ENCODE measurements around the gene EIF4G1.
"Not testable (repeated sequence)": the region's sequence is repeated elsewhere in the genome, so short reads cannot be mapped to it uniquely, and the experiment has no call there.

EIF4G1 gene

DNA sequence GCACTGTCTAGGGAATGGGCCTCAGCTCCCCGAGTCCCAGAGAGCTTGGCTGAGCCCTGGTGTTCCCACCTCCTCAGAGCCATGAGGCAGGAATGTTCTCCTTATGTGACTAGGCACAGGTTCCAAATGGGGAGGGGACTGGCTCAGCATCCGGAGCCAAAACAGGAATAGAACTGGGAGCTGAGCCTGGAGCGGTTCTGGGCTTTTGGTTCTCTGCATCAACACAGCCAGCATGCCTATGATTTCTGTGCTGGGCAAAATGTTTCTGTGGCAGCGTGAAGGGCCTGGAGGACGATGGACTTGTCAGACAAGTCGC is 23.0 kb downstream of the EIF4G1 start, which contains the start of gene FAM131A:
FAM131A (plus strand) TSS at position 202 of the 316 bp plus-strand sequence; CDS start at position 233, 31 bp downstream.
- Histone ChIP-seq H3K4me1 (ENCODE audit: insufficient read depth, low read length) (peaks cover 15% of the 10 kb centered on the region), H3K36me3 (ENCODE audit: insufficient read depth, low read depth, low read length) (peaks cover 33% of the 10 kb centered on the region), H3K9ac (ENCODE audit: low read depth, low read length) (peak within 1 kb of the TSS; percentile 86), H3K9me3 (ENCODE audit: insufficient read depth, low read depth, low read length) (no peaks in the 10 kb centered on the region), H3K27ac (ENCODE audit: low read length) (peak within 1 kb of the TSS; percentile 8), H3K4me3 (ENCODE audit: low read length) (peak within 1 kb of the TSS; percentile 93), H3K27me3 (ENCODE audit: insufficient read depth, low read length) (no peaks in the 10 kb centered on the region)

DNA sequence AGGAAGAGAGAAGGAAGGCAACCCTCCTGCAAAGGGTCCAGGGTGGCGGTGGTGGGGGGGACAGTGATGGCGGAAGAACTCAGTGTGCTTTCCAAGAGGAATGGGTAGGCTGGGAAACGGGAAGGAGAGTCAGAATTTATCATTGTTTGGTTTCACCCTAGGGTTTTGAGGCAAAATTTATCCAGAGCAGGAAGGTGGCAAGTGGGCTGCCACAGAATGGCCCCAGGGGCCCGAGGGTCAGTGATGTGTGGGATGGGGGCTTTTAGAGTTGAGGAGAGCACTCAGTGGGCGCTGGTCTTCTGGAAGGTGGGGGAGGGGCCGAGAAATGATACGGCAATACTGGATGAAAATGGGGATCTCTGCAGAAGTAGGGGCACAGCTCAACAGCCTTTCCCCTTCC is 23.6 kb downstream of the EIF4G1 start:
- H3K4me3 ChIP-seq (ENCODE audit: low read length): peak overlapping the region; percentile 60; the same call in 1 of the 2 replicates
- H3K27ac ChIP-seq (ENCODE audit: low read length): no peak overlapping the region
- H3K4me1 ChIP-seq (ENCODE audit: insufficient read depth, low read length): peaks cover 15% of the 10 kb centered on the region
- peak overlapping the region; percentile 61; the same call in 1 of the 2 replicates for H3K9ac ChIP-seq (ENCODE audit: low read depth, low read length)
- no peaks in the 10 kb centered on the region for H3K27me3 ChIP-seq (ENCODE audit: insufficient read depth, low read length)
- H3K9me3 ChIP-seq (ENCODE audit: insufficient read depth, low read depth, low read length): no peaks in the 10 kb centered on the region
- peaks cover 32% of the 10 kb centered on the region for H3K36me3 ChIP-seq (ENCODE audit: insufficient read depth, low read depth, low read length)

DNA sequence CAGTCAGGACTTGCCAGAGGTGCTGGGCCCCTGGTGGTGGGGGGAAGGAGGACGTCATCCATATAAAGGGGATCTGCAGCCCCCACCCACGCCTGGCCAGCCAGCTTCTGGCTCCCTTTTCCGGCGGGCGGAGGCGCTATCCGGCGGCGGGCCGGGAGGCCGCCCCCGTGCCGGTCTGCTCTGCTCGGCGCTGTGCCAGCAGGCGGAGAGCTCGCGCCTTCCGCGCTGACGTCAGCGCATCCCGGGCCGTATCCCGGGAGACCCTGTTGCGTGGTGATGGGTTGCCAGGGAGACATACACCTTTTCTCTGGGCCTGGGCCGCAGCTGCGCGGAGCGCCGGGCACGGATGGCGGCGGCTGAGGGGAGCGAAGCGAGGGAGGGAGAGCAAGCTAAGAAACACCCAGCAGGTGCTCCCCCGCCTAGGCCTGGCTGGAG is 24.1 kb downstream of the EIF4G1 start:
- H3K27me3 ChIP-seq (ENCODE audit: insufficient read depth, low read length): no peaks in the 10 kb centered on the region
- H3K36me3 ChIP-seq (ENCODE audit: insufficient read depth, low read depth, low read length): peaks cover 32% of the 10 kb centered on the region
- H3K9ac ChIP-seq (ENCODE audit: low read depth, low read length): peak overlapping the region; percentile 64; the same call in 1 of the 2 replicates
- peaks cover 15% of the 10 kb centered on the region for H3K4me1 ChIP-seq (ENCODE audit: insufficient read depth, low read length)
- H3K27ac ChIP-seq (ENCODE audit: low read length): no peak overlapping the region
- H3K9me3 ChIP-seq (ENCODE audit: insufficient read depth, low read depth, low read length): no peaks in the 10 kb centered on the region
- peak overlapping the region; percentile 60; the same call in 1 of the 2 replicates for H3K4me3 ChIP-seq (ENCODE audit: low read length)

DNA sequence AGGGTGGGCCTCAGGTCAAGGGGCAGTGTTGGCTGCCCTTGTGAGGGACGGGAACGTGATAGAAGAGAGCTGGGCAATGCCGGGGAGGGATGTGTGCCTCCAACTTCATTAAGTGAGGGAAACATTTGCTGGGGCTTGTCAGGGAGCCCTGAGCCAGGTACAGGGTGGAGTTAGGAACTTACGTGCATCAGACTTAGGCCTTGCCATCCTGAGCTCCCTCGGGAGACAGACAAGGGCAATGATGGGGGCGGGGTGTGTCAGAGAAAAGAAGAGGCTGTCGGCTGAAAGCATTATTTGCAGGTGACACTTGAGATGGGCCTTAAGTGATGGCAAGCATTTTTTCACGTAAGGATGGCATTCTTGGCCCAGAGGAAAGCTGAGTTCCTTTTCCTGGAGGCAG is 24.6 kb downstream of the EIF4G1 start:
- no peaks in the 10 kb centered on the region for H3K27me3 ChIP-seq (ENCODE audit: insufficient read depth, low read length)
- H3K9me3 ChIP-seq (ENCODE audit: insufficient read depth, low read depth, low read length): no peaks in the 10 kb centered on the region
- H3K4me1 ChIP-seq (ENCODE audit: insufficient read depth, low read length): peaks cover 15% of the 10 kb centered on the region
- no peak overlapping the region for H3K27ac ChIP-seq (ENCODE audit: low read length)
- peak overlapping the region; percentile 64; the same call in 1 of the 2 replicates for H3K9ac ChIP-seq (ENCODE audit: low read depth, low read length)
- H3K4me3 ChIP-seq (ENCODE audit: low read length): peak overlapping the region; percentile 60; the same call in 1 of the 2 replicates
- H3K36me3 ChIP-seq (ENCODE audit: insufficient read depth, low read depth, low read length): peaks cover 29% of the 10 kb centered on the region

DNA sequence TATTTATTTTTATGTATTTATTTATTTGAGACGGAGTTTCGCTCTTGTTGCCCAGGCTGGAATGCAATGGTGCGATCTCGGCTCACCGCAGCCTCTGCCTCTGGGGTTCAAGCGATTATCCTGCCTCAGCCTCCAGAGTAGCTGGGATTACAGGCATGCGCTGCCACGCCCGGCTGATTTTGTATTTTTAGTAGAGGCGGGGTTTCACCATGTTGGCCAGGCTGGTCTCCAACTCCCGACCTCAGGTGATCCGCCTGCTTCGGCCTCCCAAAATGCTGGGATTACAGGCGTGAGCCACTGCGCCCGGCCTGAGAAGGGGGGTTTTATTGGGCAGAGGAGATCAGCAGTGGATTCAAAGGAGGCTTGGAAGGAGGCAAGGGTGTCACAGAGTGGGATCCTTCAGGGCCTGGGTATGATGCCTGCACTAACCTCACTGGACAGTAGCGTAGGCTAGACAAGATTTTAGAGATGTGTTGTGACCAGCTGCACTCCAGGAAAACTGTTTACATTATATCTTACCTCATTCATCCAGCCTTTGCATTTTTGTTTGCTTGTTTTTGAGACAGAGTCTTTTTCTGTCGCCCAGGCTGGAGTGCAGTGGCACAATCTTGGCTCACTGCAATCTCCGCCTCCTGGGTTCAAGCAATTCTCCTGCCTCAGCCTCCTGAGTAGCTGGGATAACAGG is 25.2 kb downstream of the EIF4G1 start:
- H3K4me3 ChIP-seq (ENCODE audit: low read length); H3K27ac ChIP-seq (ENCODE audit: low read length); H3K27me3 ChIP-seq (ENCODE audit: insufficient read depth, low read length); H3K9me3 ChIP-seq (ENCODE audit: insufficient read depth, low read depth, low read length); H3K9ac ChIP-seq (ENCODE audit: low read depth, low read length): not testable (repeated sequence)
- Histone ChIP-seq H3K36me3 (ENCODE audit: insufficient read depth, low read depth, low read length) (peaks cover 23% of the 10 kb centered on the region), H3K4me1 (ENCODE audit: insufficient read depth, low read length) (peaks cover 15% of the 10 kb centered on the region)

DNA sequence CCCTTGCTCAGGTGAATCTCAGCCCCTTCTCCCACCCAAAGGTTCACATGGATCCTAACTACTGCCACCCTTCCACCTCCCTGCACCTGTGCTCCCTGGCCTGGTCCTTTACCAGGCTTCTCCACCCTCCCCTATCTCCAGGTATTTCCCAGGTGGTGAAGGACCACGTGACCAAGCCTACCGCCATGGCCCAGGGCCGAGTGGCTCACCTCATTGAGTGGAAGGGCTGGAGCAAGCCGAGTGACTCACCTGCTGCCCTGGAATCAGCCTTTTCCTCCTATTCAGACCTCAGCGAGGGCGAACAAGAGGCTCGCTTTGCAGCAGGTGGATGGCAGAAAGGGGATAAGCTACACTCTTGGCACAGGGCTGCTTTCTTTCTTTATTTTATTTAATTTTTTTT is 27.5 kb downstream of the EIF4G1 start:
- Histone ChIP-seq H3K36me3 (ENCODE audit: insufficient read depth, low read depth, low read length) (peaks cover 21% of the 10 kb centered on the region), H3K27ac (ENCODE audit: low read length) (no peak overlapping the region), H3K27me3 (ENCODE audit: insufficient read depth, low read length) (no peaks in the 10 kb centered on the region), H3K9ac (ENCODE audit: low read depth, low read length) (no peak overlapping the region), H3K4me1 (ENCODE audit: insufficient read depth, low read length) (peaks cover 15% of the 10 kb centered on the region), H3K9me3 (ENCODE audit: insufficient read depth, low read depth, low read length) (no peaks in the 10 kb centered on the region), H3K4me3 (ENCODE audit: low read length) (no peak overlapping the region)

DNA sequence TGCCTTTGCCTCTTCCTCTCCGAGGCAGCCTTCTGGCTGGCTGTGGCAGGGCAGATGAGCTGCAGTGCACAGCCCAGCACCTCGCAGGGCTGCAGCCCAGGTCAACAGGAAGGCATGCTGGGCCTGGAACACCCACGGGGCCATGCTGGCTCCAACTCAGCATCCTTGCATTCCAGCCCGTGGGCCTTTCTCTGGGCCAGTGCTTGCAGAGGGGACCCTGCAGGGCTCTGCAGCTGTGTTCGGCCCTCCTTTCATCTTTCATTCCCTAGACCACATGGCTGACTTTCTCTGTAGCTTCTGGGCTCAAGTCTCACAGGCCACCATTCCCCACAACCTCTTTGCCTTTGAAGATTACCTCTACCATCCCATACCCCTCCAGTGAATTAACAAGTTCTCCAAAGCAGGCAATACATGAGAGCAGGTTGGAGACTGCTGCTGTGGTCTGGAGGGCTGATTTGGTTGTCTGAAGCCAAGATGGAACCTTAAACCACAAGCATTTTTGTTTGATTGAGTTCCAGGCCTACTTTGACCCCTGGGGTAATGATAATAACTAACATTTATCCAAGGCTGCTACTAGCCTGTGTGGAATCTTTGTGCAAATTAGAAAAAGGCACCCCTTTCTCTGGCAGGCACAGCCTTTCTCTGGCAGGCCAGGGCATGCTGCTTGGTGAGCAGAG is 28.9 kb downstream of the EIF4G1 start:
- H3K36me3 ChIP-seq (ENCODE audit: insufficient read depth, low read depth, low read length): peaks cover 24% of the 10 kb centered on the region
- H3K4me1 ChIP-seq (ENCODE audit: insufficient read depth, low read length): peaks cover 9% of the 10 kb centered on the region

DNA sequence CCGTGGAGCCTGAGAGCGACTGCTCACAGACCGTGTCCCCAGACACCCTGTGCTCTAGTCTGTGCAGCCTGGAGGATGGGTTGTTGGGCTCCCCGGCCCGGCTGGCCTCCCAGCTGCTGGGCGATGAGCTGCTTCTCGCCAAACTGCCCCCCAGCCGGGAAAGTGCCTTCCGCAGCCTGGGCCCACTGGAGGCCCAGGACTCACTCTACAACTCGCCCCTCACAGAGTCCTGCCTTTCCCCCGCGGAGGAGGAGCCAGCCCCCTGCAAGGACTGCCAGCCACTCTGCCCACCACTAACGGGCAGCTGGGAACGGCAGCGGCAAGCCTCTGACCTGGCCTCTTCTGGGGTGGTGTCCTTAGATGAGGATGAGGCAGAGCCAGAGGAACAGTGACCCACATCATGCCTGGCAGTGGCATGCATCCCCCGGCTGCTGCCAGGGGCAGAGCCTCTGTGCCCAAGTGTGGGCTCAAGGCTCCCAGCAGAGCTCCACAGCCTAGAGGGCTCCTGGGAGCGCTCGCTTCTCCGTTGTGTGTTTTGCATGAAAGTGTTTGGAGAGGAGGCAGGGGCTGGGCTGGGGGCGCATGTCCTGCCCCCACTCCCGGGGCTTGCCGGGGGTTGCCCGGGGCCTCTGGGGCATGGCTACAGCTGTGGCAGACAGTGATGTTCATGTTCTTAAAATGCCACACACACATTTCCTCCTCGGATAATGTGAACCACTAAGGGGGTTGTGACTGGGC is 30.3 kb downstream of the EIF4G1 start:
- peaks cover 24% of the 10 kb centered on the region for H3K36me3 ChIP-seq (ENCODE audit: insufficient read depth, low read depth, low read length)
- H3K27ac ChIP-seq (ENCODE audit: low read length): no peak overlapping the region
- H3K27me3 ChIP-seq (ENCODE audit: insufficient read depth, low read length): no peaks in the 10 kb centered on the region
- no peaks in the 10 kb centered on the region for H3K9me3 ChIP-seq (ENCODE audit: insufficient read depth, low read depth, low read length)
- peaks cover 4% of the 10 kb centered on the region for H3K4me1 ChIP-seq (ENCODE audit: insufficient read depth, low read length)
- no peak overlapping the region for H3K4me3 ChIP-seq (ENCODE audit: low read length)
- no peak overlapping the region for H3K9ac ChIP-seq (ENCODE audit: low read depth, low read length)

More for the DNA sequence above, 28.9 kb downstream of the EIF4G1 start:
- Histone ChIP-seq H3K27me3 (ENCODE audit: insufficient read depth, low read length) (no peaks in the 10 kb centered on the region), H3K9me3 (ENCODE audit: insufficient read depth, low read depth, low read length) (no peaks in the 10 kb centered on the region), H3K4me3 (ENCODE audit: low read length) (no peak overlapping the region), H3K9ac (ENCODE audit: low read depth, low read length) (no peak overlapping the region), H3K27ac (ENCODE audit: low read length) (no peak overlapping the region)

DNA sequence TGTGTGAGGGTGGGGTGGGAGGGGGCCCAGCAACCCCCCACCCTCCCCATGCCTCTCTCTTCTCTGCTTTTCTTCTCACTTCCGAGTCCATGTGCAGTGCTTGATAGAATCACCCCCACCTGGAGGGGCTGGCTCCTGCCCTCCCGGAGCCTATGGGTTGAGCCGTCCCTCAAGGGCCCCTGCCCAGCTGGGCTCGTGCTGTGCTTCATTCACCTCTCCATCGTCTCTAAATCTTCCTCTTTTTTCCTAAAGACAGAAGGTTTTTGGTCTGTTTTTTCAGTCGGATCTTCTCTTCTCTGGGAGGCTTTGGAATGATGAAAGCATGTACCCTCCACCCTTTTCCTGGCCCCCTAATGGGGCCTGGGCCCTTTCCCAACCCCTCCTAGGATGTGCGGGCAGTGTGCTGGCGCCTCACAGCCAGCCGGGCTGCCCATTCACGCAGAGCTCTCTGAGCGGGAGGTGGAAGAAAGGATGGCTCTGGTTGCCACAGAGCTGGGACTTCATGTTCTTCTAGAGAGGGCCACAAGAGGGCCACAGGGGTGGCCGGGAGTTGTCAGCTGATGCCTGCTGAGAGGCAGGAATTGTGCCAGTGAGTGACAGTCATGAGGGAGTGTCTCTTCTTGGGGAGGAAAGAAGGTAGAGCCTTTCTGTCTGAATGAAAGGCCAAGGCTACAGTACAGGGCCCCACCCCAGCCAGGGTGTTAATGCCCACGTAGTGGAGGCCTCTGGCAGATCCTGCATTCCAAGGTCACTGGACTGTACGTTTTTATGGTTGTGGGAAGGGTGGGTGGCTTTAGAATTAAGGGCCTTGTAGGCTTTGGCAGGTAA is 31.1 kb downstream of the EIF4G1 start:
- peak overlapping the region; percentile 4; the same call in 1 of the 2 replicates for H3K9ac ChIP-seq (ENCODE audit: low read depth, low read length)
- peaks cover 24% of the 10 kb centered on the region for H3K36me3 ChIP-seq (ENCODE audit: insufficient read depth, low read depth, low read length)
- no peaks in the 10 kb centered on the region for H3K27me3 ChIP-seq (ENCODE audit: insufficient read depth, low read length)
- H3K4me1 ChIP-seq (ENCODE audit: insufficient read depth, low read length): peaks cover 4% of the 10 kb centered on the region
- H3K4me3 ChIP-seq (ENCODE audit: low read length): no peak overlapping the region
- no peaks in the 10 kb centered on the region for H3K9me3 ChIP-seq (ENCODE audit: insufficient read depth, low read depth, low read length)
- H3K27ac ChIP-seq (ENCODE audit: low read length): no peak overlapping the region

DNA sequence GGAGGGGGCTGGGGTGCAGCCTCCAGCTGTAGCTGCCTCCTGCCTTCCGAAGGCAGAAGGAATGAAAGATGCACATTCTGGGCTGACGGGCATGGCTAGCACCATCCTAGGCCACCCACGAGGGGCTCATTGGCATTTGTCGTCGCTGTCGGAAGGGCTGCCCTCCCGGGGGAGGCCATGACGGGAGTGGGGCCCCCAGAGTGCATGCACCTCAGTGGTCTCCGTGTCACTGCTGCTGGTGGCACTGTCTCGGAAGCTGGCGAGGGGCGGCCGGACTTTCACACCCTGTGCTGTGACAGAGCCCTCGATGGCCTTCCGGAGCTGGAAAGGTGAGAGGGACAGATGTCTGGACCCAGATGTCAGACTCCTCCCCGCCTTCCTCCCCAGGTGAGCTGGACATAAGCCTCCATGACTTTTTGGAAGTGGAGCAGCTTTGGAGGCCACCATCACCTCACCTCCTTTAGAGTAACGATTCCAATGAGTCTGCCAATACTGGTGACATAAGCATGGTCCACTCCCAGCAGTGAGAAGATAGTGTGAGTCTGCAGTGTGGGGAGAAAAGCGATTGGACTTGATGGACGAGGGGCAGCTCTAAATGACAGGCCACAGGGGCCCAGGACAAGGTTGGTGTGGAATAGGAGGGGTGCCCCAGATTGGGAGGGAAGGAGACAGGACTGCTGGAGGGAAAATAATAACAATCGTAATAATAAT is 32.2 kb downstream of the EIF4G1 start:
- Histone ChIP-seq H3K36me3 (ENCODE audit: insufficient read depth, low read depth, low read length) (peaks cover 33% of the 10 kb centered on the region), H3K27ac (ENCODE audit: low read length) (no peak overlapping the region), H3K9ac (ENCODE audit: low read depth, low read length) (no peak overlapping the region), H3K4me3 (ENCODE audit: low read length) (no peak overlapping the region), H3K27me3 (ENCODE audit: insufficient read depth, low read length) (no peaks in the 10 kb centered on the region), H3K9me3 (ENCODE audit: insufficient read depth, low read depth, low read length) (no peaks in the 10 kb centered on the region), H3K4me1 (ENCODE audit: insufficient read depth, low read length) (peaks cover 4% of the 10 kb centered on the region; the same call in 1 of the 2 replicates)
